DOHH2 (cell line): ENCODE data around the gene DSCAML1.

Source experiments
- H3F3A ChIP-seq: fragments of 200-600 bp; sonication (generic), shearing (Covaris generic); 2 replicates; pipeline ENCODE4 v1.6.0; 2016; ENCODE audit warnings: antibody characterized with exemption, mild to moderate bottlenecking; ENCODE audit not compliant: control insufficient read depth, insufficient read depth
- H3K27ac ChIP-seq: fragments of 200-600 bp; sonication (generic); 2 replicates; pipeline ENCODE4 v1.5.1; 2014; ENCODE audit warnings: low read depth, mild to moderate bottlenecking, low read length, moderate library complexity
- H3K27me3 ChIP-seq: fragments of 200-600 bp; sonication (generic); 2 replicates; pipeline ENCODE4 v1.6.1; 2014; ENCODE audit warnings: mild to moderate bottlenecking, low read length, mixed read lengths; ENCODE audit not compliant: control insufficient read depth
- H3K36me3 ChIP-seq: fragments of 200-600 bp; sonication (generic); 2 replicates; pipeline ENCODE4 v1.6.1; 2014; ENCODE audit warnings: mild to moderate bottlenecking, low read length, moderate library complexity, mixed read lengths; ENCODE audit not compliant: control insufficient read depth
- H3K4me1 ChIP-seq: fragments of 200-600 bp; sonication (generic); 2 replicates; pipeline ENCODE4 v1.6.1; 2014; ENCODE audit warnings: mild to moderate bottlenecking, low read length, mixed read lengths; ENCODE audit not compliant: control insufficient read depth
- H3K4me2 ChIP-seq: fragments of 200-600 bp; sonication (generic); 2 replicates; pipeline ENCODE4 v1.6.0; 2014; ENCODE audit warnings: mild to moderate bottlenecking, low read length, moderate library complexity
- H3K4me3 ChIP-seq: fragments of 200-600 bp; sonication (generic); 2 replicates; pipeline ENCODE4 v1.5.1; 2014; ENCODE audit warnings: mild to moderate bottlenecking, low read length, mixed read lengths
- H3K79me2 ChIP-seq: fragments of 200-600 bp; sonication (generic); 2 replicates; pipeline ENCODE4 v1.6.1; 2014; ENCODE audit warnings: mild to moderate bottlenecking, low read length, mixed read lengths; ENCODE audit not compliant: control insufficient read depth
- H3K9me2 ChIP-seq: fragments of 200-600 bp; sonication (generic); replicated peaks from 2 replicates; pipeline ENCODE4 v1.6.1; 2014; ENCODE audit warnings: mild to moderate bottlenecking, low read length, mixed read lengths; ENCODE audit not compliant: control insufficient read depth
- H3K9me3 ChIP-seq: fragments of 200-600 bp; sonication (generic); 2 replicates; pipeline ENCODE4 v1.6.1; 2014; ENCODE audit warnings: antibody characterized with exemption, low read length, mixed read lengths; ENCODE audit not compliant: control insufficient read depth, insufficient read depth
- H4K20me1 ChIP-seq: fragments of 200-600 bp; sonication (generic); 2 replicates; pipeline ENCODE4 v1.6.0; 2014; ENCODE audit warnings: low read depth, mild to moderate bottlenecking, antibody characterized with exemption, low read length, moderate library complexity; ENCODE audit not compliant: control insufficient read depth, insufficient read depth
- EZH2phosphoT487 ChIP-seq: fragments of 200-600 bp; sonication (generic); IDR thresholded peaks from 2 replicates; pipeline ENCODE4 v1.6.1; 2017; ENCODE audit warnings: borderline replicate concordance, mild to moderate bottlenecking, antibody characterized with exemption, low read length, moderate library complexity, mixed read lengths
- TF ChIP-seq, protein P1 (sequence below): fragments of 200-600 bp; sonication (generic); IDR thresholded peaks from one replicate; pipeline ENCODE4 v1.5.1; 2014; ENCODE audit warnings: antibody characterized with exemption, mild to moderate bottlenecking, low read depth, low read length; ENCODE audit not compliant: poor library complexity, severe bottlenecking

Gene DSCAML1

DNA sequence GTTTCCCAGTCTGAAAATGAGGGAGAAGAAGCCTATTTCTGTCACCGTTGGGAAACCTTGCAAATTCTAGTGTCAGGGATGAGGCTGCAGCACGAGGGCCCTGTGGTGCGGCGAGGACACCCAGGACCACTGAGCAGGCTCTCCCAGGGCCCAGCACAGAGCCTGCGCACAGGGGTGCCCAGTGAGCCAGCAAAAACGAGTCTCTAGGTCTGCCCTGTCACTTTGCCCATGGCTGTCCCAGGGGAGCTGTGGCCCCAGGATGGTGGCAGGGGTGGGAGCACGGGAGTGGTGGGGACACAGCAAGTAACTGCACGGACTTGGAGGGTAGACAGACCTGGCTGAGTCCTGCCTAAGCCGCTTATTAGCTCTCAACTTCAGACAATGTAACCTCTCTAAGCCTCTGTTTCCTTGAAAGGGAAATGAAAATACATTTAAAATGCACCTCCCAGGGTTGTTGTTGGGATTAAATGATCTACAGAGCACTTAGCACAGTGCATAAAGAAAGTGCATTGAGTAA is 44.2 kb downstream of the DSCAML1 start:
- Histone ChIP-seq H3K4me1 (no peaks in the 10 kb centered on the region), H3F3A (no peaks in the 10 kb centered on the region), H3K9me3 (no peaks in the 10 kb centered on the region), H4K20me1 (no peaks in the 10 kb centered on the region), H3K4me2 (no peak overlapping the region), H3K79me2 (no peaks in the 10 kb centered on the region), H3K27ac (no peak overlapping the region), H3K27me3 (peaks cover 16% of the 10 kb centered on the region), H3K36me3 (no peaks in the 10 kb centered on the region), H3K9me2 (no peaks in the 10 kb centered on the region), H3K4me3 (no peak overlapping the region)
- no peak for TF ChIP-seq EZH2phosphoT487
- TF ChIP-seq, protein P1, sequence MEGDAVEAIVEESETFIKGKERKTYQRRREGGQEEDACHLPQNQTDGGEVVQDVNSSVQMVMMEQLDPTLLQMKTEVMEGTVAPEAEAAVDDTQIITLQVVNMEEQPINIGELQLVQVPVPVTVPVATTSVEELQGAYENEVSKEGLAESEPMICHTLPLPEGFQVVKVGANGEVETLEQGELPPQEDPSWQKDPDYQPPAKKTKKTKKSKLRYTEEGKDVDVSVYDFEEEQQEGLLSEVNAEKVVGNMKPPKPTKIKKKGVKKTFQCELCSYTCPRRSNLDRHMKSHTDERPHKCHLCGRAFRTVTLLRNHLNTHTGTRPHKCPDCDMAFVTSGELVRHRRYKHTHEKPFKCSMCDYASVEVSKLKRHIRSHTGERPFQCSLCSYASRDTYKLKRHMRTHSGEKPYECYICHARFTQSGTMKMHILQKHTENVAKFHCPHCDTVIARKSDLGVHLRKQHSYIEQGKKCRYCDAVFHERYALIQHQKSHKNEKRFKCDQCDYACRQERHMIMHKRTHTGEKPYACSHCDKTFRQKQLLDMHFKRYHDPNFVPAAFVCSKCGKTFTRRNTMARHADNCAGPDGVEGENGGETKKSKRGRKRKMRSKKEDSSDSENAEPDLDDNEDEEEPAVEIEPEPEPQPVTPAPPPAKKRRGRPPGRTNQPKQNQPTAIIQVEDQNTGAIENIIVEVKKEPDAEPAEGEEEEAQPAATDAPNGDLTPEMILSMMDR, result no peak

DNA sequence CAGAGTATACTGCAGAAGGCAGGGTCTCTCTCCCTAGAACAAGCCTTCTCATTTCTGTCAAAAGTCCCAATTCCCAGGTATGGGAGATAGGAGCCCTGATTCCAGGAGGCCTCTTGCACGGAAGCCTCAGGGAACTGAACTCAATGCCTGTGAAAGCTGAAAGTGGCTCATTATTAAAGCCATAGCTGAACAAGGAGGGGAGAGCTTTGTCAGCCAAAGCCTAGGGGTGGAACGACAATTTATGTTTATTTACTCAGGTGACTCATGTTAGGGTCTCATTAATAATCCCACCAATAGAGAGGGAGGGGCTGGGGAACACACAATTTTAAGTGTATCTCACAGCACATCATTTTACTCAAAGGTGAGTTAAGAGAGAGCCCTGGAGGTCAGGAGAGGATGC is 44.9 kb downstream of the DSCAML1 start:
- Histone ChIP-seq H3K4me2 (no peak overlapping the region), H3K9me3 (no peaks in the 10 kb centered on the region), H4K20me1 (no peaks in the 10 kb centered on the region), H3K4me3 (no peak overlapping the region), H3K4me1 (no peaks in the 10 kb centered on the region), H3K36me3 (no peaks in the 10 kb centered on the region), H3K27ac (no peak overlapping the region), H3K27me3 (peaks cover 16% of the 10 kb centered on the region), H3F3A (no peaks in the 10 kb centered on the region), H3K79me2 (no peaks in the 10 kb centered on the region), H3K9me2 (no peaks in the 10 kb centered on the region)
- TF ChIP-seq, protein P1, result no peak
- no peak for TF ChIP-seq EZH2phosphoT487

DNA sequence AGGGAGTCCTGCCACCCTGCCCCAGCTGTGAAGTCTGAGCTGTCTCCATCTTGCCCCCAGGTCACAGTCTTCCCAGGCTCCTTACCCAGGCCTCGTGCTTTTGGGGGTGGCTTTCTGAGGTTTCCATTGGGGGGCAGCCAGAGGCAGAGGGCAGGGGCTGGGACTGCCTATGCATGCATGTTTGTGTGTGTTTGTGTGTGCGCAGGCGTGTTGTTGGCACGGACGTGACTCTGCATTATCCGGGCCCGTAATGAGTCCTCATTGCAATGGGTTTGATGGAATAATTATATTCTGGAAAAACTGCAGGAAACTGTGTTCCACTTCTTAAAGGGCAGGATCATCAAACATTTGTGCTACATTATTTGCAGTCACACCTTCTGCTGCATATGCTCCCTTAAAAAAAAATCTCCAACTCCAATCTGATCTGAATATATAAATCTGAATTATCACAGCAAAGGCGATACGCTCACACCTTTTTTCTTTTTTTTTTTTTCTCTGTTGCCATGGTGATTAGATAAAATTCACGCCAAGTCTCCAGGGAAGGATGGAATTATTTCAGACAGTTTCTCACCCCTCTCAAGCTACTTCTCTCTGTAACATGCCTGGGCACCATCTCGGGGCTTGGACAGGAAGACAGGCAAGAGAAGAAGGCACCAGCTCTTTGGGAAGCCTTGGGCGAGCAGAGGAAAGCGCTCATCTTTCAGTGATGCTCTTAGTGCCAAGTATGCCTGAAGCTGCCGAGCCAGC is 45.9 kb downstream of the DSCAML1 start:
- Histone ChIP-seq H3K4me2 (no peak overlapping the region), H4K20me1 (no peaks in the 10 kb centered on the region), H3K9me2 (no peaks in the 10 kb centered on the region), H3K4me3 (no peak overlapping the region), H3K9me3 (no peaks in the 10 kb centered on the region), H3K27ac (no peak overlapping the region), H3F3A (no peaks in the 10 kb centered on the region), H3K27me3 (peaks cover 14% of the 10 kb centered on the region), H3K79me2 (no peaks in the 10 kb centered on the region), H3K4me1 (no peaks in the 10 kb centered on the region), H3K36me3 (no peaks in the 10 kb centered on the region)
- TF ChIP-seq EZH2phosphoT487, result no peak
- TF ChIP-seq, protein P1, result no peak
